Fibroblast of peridontal ligament (primary cell): ENCODE results near the gene S100A7.
"Not testable (repeated sequence)": the region's sequence is repeated elsewhere in the genome, so short reads cannot be mapped to it uniquely, and the experiment has no call there.

Source experiments
- DNase-seq: peaks from one replicate; pipeline ENCODE4 v3.0.0-alpha.2; 2010; ENCODE audit errors: extremely low read depth

The S100A7 gene

GRCh38 chr1:153476491-153477093 lies 16.1 kb upstream of the S100A7 start:
- no peak for DNase-seq

GRCh38 chr1:153475282-153475681 lies 14.8 kb upstream of the S100A7 start:
- no peak for DNase-seq

GRCh38 chr1:153474347-153474746 lies 13.9 kb upstream of the S100A7 start:
- DNase-seq, result no peak

- DNase-seq, result no peak
Observed at GRCh38 chr1:153470707-153471106, 10.3 kb upstream of the S100A7 start.

- no peak for DNase-seq
Observed at GRCh38 chr1:153466908-153467307, 6.5 kb upstream of the S100A7 start.

- peak; percentile 17 for DNase-seq
Observed at GRCh38 chr1:153465811-153466636, 5.6 kb upstream of the S100A7 start.

- not testable (repeated sequence) for DNase-seq
Observed at GRCh38 chr1:153462741-153463140, 2.3 kb upstream of the S100A7 start.

- no peak for DNase-seq
Observed at GRCh38 chr1:153459655-153460054, 796 bp downstream of the S100A7 start.

GRCh38 chr1:153456396-153456795 lies 4.1 kb downstream of the S100A7 start:
- no peak for DNase-seq

GRCh38 chr1:153448851-153449250 lies 11.6 kb downstream of the S100A7 start:
- DNase-seq, result peak; percentile 18

GRCh38 chr1:153447498-153448170 lies 12.8 kb downstream of the S100A7 start:
- peak; percentile 46 for DNase-seq

GRCh38 chr1:153444078-153444477 lies 16.4 kb downstream of the S100A7 start:
- no peak for DNase-seq

- no peak for DNase-seq
Observed at GRCh38 chr1:153443486-153443885, 17.0 kb downstream of the S100A7 start.

GRCh38 chr1:153441238-153441755 lies 19.2 kb downstream of the S100A7 start:
- no peak for DNase-seq

- DNase-seq, result no peak
Observed at GRCh38 chr1:153439273-153439672, 21.2 kb downstream of the S100A7 start.

GRCh38 chr1:153438599-153438998 lies 21.9 kb downstream of the S100A7 start:
- DNase-seq, result no peak

- DNase-seq, result no peak
Observed at GRCh38 chr1:153437236-153437635, 23.2 kb downstream of the S100A7 start.

GRCh38 chr1:153434746-153435455 lies 25.6 kb downstream of the S100A7 start:
- no peak for DNase-seq

- DNase-seq, result no peak
Observed at GRCh38 chr1:153432874-153433681, 27.4 kb downstream of the S100A7 start.

GRCh38 chr1:153431928-153432327 lies 28.5 kb downstream of the S100A7 start:
- DNase-seq, result no peak

- DNase-seq, result no peak
Observed at GRCh38 chr1:153431427-153431826, 29.0 kb downstream of the S100A7 start.
